Embryonic facial prominence (tissue), 1 donor: Measurements from ENCODE around the gene CNPPD1.

ENCODE experiments used
- DNase-seq: peaks from one replicate; pipeline ENCODE4 v3.0.0-alpha.2; 2016; ENCODE audit errors: extremely low spot score

The CNPPD1 gene

GRCh38 chr2:219176818-219177551 is at the start of gene CNPPD1:
TSS of gene CNPPD1 (minus strand) at chr2:219176925. CDS start at chr2:219176828, 97 bp downstream.
- peak; percentile 7 for DNase-seq

GRCh38 chr2:219225350-219225749 is 48.6 kb upstream of the CNPPD1 start:
- no peak for DNase-seq

- no peak for DNase-seq
These were observed 47.3 kb upstream of the CNPPD1 start for GRCh38 chr2:219223831-219224610.

- DNase-seq, result no peak
These were observed 45.3 kb upstream of the CNPPD1 start for GRCh38 chr2:219221957-219222518.

- no peak for DNase-seq
These were observed 44.1 kb upstream of the CNPPD1 start for GRCh38 chr2:219220652-219221402.

- DNase-seq, result no peak
These were observed 43.2 kb upstream of the CNPPD1 start for GRCh38 chr2:219219784-219220532.

- peak; percentile 91 for DNase-seq
These were observed 42.3 kb upstream of the CNPPD1 start, which contains the start of gene ABCB6 for GRCh38 chr2:219218732-219219701. TSS of gene ABCB6 (minus strand) at chr2:219218958. CDS start at chr2:219218673, 285 bp downstream.

- no peak for DNase-seq
These were observed 41.5 kb upstream of the CNPPD1 start for GRCh38 chr2:219218217-219218731.

GRCh38 chr2:219216535-219216915 is 39.8 kb upstream of the CNPPD1 start:
- DNase-seq, result no peak

- DNase-seq, result no peak
These were observed 39.3 kb upstream of the CNPPD1 start for GRCh38 chr2:219215871-219216534.

GRCh38 chr2:219214786-219215185 is 38.1 kb upstream of the CNPPD1 start:
- DNase-seq, result no peak

GRCh38 chr2:219214141-219214540 is 37.4 kb upstream of the CNPPD1 start:
- DNase-seq, result no peak

- DNase-seq, result no peak
These were observed 36.9 kb upstream of the CNPPD1 start for GRCh38 chr2:219213486-219214071.

GRCh38 chr2:219213026-219213415 is 36.3 kb upstream of the CNPPD1 start:
- DNase-seq, result no peak

GRCh38 chr2:219210886-219211362 is 34.2 kb upstream of the CNPPD1 start:
- DNase-seq, result no peak

GRCh38 chr2:219210196-219210885 is 33.6 kb upstream of the CNPPD1 start:
- DNase-seq, result no peak

GRCh38 chr2:219209236-219210195 is 32.8 kb upstream of the CNPPD1 start:
- DNase-seq, result no peak
